T-cell (primary cell): ENCODE measurements around the gene EIF4EBP2. TPM values are rescaled to one million over a fixed set of nuclear protein-coding genes. Genes with fewer than 3 reads are reported as not detected.

ENCODE experiments used
- ATAC-seq, 4 experiments: fragments of 200-7000 bp in 3 of 4; fragments of 150-1000 bp in 1 of 4; cut with Tn5 transposase; replicated peaks in 1 of 4; 1 replicate in 3 of 4; 2 replicates in 1 of 4; pipeline ENCODE4 v1.10.0; 2021; ENCODE audit warnings: moderate library complexity in 3 of 4, mild to moderate bottlenecking in 2 of 4, moderate number of reproducible peaks in 1 of 4
- CTCF ChIA-PET, 2 donors: fragments of 300-600 bp; sonication (Branson Sonifier 250); formaldehyde crosslinking; loops; one replicate each; lab custom pipeline; 2022; ENCODE audit warnings: antibody characterized with exemption in 2 of 2; lab: Charles Lee
- POLR2A ChIA-PET, 2 donors: fragments of 300-600 bp; sonication (Branson Sonifier 250); formaldehyde crosslinking; loops; one replicate each; lab custom pipeline; 2022; ENCODE audit warnings: antibody characterized with exemption in 2 of 2; lab: Charles Lee
- DNase-seq, 35 experiments: peaks; one replicate each; pipeline versions ENCODE4 v3.0.0 to v3.0.0-alpha.2; 2013 to 2023
- H3K27ac ChIP-seq: one replicate; pipeline ENCODE4 v1.5.1; 2013; ENCODE audit warnings: low read length
- H3K27me3 ChIP-seq, 2 experiments: replicated peaks in 1 of 2; 1 replicate in 1 of 2; 2 replicates in 1 of 2; pipeline versions ENCODE4 v1.6.1 to v1.7.0; 2013; ENCODE audit warnings: low read length in 1 of 2, mixed read lengths in 1 of 2; ENCODE audit not compliant: control insufficient read depth in 2 of 2, insufficient read depth in 2 of 2; ENCODE audit errors: extremely low read depth in 1 of 2
- H3K36me3 ChIP-seq, 2 donors: 1 replicate in 1 of 2; 2 replicates in 1 of 2; pipeline versions ENCODE4 v1.6.1 to v1.7.0; 2013; ENCODE audit warnings: low read length in 1 of 2; ENCODE audit not compliant: control insufficient read depth in 2 of 2, insufficient read depth in 1 of 2; ENCODE audit errors: extremely low read depth in 1 of 2
- H3K4me1 ChIP-seq, 2 experiments: 1 replicate in 1 of 2; 2 replicates in 1 of 2; pipeline versions ENCODE4 v1.6.1 to v1.7.0; 2013; ENCODE audit warnings: low read length in 2 of 2, mixed read lengths in 1 of 2; ENCODE audit not compliant: insufficient read depth in 2 of 2, control insufficient read depth in 1 of 2; ENCODE audit errors: extremely low read depth in 1 of 2
- H3K4me3 ChIP-seq, 2 donors: 1 replicate in 1 of 2; 2 replicates in 1 of 2; pipeline versions ENCODE4 v1.5.1 to v1.7.0; 2013; ENCODE audit warnings: mild to moderate bottlenecking in 2 of 2, low read length in 1 of 2, moderate library complexity in 1 of 2; ENCODE audit not compliant: control insufficient read depth in 1 of 2; ENCODE audit errors: extremely low read depth in 1 of 2
- H3K9me3 ChIP-seq: 2 replicates; pipeline ENCODE4 v1.7.0; 2013
- H3K27ac Mint-ChIP-seq, 2 donors: one replicate each; pipeline ENCODE4 v1.8.0; 2020 to 2021; ENCODE audit warnings: mild to moderate bottlenecking in 2 of 2, mixed read lengths in 2 of 2
- H3K27me3 Mint-ChIP-seq, 2 donors: one replicate each; pipeline ENCODE4 v1.8.0; 2021 to 2022; ENCODE audit warnings: mixed read lengths in 2 of 2
- H3K36me3 Mint-ChIP-seq: one replicate; pipeline ENCODE4 v1.8.0; 2021; ENCODE audit warnings: mixed read lengths
- H3K4me1 Mint-ChIP-seq, 3 donors: one replicate each; pipeline ENCODE4 v1.8.0; 2020 to 2022; ENCODE audit warnings: mixed read lengths in 3 of 3, mild to moderate bottlenecking in 1 of 3
- H3K4me3 Mint-ChIP-seq, 3 donors: one replicate each; pipeline ENCODE4 v1.8.0; 2020 to 2022; ENCODE audit warnings: mild to moderate bottlenecking in 3 of 3, mixed read lengths in 3 of 3, moderate library complexity in 3 of 3
- H3K9me3 Mint-ChIP-seq, 3 donors: one replicate each; pipeline ENCODE4 v1.8.0; 2020 to 2022; ENCODE audit warnings: mixed read lengths in 3 of 3
- WGBS: methylation state at CpG from one replicate; pipeline ENCODE4 v1.1.5; 2013; ENCODE audit warnings: missing lambda C conversion rate; ENCODE audit not compliant: insufficient coverage; 5-methylcytosine and 5-hydroxymethylcytosine counted together
- total RNA-seq, 35 experiments: library from RNA in 6 of 35; stranded (reverse) in 6 of 35; fragments of 120-200 nt in 1 of 35; gene quantifications; one replicate each; pipeline versions ENCODE4 v1.2.1 to v1.2.4 and lab custom pipeline; 2013 to 2026

EIF4EBP2 gene
- total RNA-seq, 5 donors from 2014 or later (not counting 1 experiment from before 2014, with no cell fraction given): 39.9 to 47.7 (median 42.6) TPM

- Histone ChIP-seq H3K4me3 (no peak overlapping the region), H3K9me3 (no peaks in the 10 kb centered on the region), H3K4me1 (peaks cover 0 to 9% of the 10 kb centered on the region in 2 experiments), H3K27ac (no peak overlapping the region), H3K36me3 (no peaks in the 10 kb centered on the region), H3K27me3 (peaks cover 0 to 55% of the 10 kb centered on the region in 2 experiments)
- peak overlapping the region in 1 of 3 donors; percentile 18 for H3K4me3 Mint-ChIP-seq
- H3K27me3 Mint-ChIP-seq: peaks cover 30 to 44% of the 10 kb centered on the region in 2 donors
- H3K9me3 Mint-ChIP-seq: no peaks in the 10 kb centered on the region
- peaks cover 0 to 12% (median 4%) of the 10 kb centered on the region in 3 donors for H3K4me1 Mint-ChIP-seq
- POLR2A ChIA-PET: no interaction called here
- no peaks in the 10 kb centered on the region for H3K36me3 Mint-ChIP-seq
- CTCF ChIA-PET: no interaction called here
- no peak overlapping the region for H3K27ac Mint-ChIP-seq
- no peak for ATAC-seq
- WGBS: 83% methylated on average over 21 of the region's 29 CpGs
- no peak for DNase-seq
Measured at GRCh38 chr10:70459774-70460490, 56.0 kb downstream of the EIF4EBP2 start.

GRCh38 chr10:70461397-70462348 lies 57.7 kb downstream of the EIF4EBP2 start:
- Mint-ChIP-seq H3K9me3 (no peaks in the 10 kb centered on the region), H3K27ac (peak overlapping the region in 1 of 2 donors; percentile 43), H3K4me3 (no peak overlapping the region), H3K36me3 (no peaks in the 10 kb centered on the region), H3K27me3 (peaks cover 27 to 37% of the 10 kb centered on the region in 2 donors), H3K4me1 (peaks cover 0 to 12% (median 4%) of the 10 kb centered on the region in 3 donors)
- H3K4me3 ChIP-seq: no peak overlapping the region
- H3K36me3 ChIP-seq: no peaks in the 10 kb centered on the region
- peak; percentile 59 to 75 (median 68) for ATAC-seq
- CTCF ChIA-PET: interaction anchor here (0.7 to 1.4 kb wide), 2 partner anchors 19 to 47 kb away, joined by 3 read pairs; no protein-coding TSS in a partner anchor
- POLR2A ChIA-PET: no interaction called here
- H3K27ac ChIP-seq: no peak overlapping the region
- peaks cover 0 to 9% of the 10 kb centered on the region in 2 experiments for H3K4me1 ChIP-seq
- WGBS: 44% methylated on average over 4 of the region's 13 CpGs
- DNase-seq: peak in 18 of 35 experiments; percentile 9 to 69 (median 33)
- H3K27me3 ChIP-seq: peaks cover 0 to 43% of the 10 kb centered on the region in 2 experiments
- no peaks in the 10 kb centered on the region for H3K9me3 ChIP-seq

DNA sequence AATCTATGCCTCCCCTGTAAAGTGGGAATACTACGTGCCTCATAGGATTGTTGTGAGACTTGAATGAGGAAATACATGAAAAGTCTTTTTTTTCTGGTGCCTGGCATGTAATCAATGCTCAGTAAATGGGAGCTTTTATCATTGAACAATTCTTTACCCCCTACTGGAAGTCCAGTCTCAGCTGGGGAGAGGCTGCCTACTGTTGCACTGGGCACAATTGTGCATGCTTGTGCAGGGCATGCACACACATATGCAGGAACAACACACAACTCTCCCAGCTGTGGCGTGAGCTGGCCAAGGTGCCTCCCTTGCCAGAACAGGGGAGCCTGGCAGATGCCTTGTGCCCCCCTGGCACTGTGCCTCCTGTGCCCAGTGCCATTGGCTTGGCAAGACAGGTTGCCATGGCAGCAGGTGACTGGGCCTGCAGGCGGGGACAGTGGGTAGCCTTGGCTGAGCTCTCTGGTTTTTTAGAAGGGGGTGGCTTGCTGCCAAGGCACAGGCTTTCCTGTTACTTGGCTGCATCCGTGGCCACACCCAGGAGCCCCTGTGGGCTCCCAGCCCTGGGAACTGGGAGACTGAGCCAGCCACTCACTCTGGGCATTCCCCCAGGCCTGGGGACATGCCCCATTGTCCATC lies 58.5 kb downstream of the EIF4EBP2 start:
- CTCF ChIA-PET: no interaction called here
- H3K27ac ChIP-seq: no peak overlapping the region

DNA sequence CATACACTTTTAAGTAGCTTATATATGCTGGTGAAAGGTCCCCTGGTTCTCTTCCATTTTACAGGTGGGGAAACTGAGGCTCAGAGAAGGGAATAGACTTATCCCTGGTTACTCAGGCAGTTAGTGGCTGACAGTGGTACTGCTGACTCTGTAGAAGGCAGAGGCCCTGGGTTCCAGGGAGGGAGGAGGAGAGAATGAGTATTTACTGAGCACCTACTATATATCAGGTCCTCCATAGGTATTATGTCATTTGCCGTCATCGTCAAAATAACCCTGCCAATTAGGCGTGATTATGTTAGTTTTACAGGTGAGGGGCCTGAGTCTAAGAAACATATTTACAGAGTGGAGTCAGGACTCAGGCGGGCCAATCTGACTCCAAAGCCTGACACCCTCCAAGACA lies 61.3 kb downstream of the EIF4EBP2 start:
- ChIA-PET POLR2A (no interaction called here), CTCF (no interaction called here)
- H3K27ac Mint-ChIP-seq: no peak overlapping the region
- H3K4me3 Mint-ChIP-seq: no peak overlapping the region
- H3K27ac ChIP-seq: no peak overlapping the region
- no CpG with 5 or more reads among the region's 4 CpGs for WGBS
- ATAC-seq (no peak), DNase-seq (no peak)
- H3K9me3 ChIP-seq: no peaks in the 10 kb centered on the region
- peaks cover 8 to 9% of the 10 kb centered on the region in 2 donors for H3K27me3 Mint-ChIP-seq
- H3K27me3 ChIP-seq: peaks cover 0 to 13% of the 10 kb centered on the region in 2 experiments
- H3K4me1 ChIP-seq: no peaks in the 10 kb centered on the region
- peaks cover 0 to 5% (median 3%) of the 10 kb centered on the region in 3 donors for H3K4me1 Mint-ChIP-seq
- H3K36me3 ChIP-seq: no peaks in the 10 kb centered on the region
- H3K4me3 ChIP-seq: no peak overlapping the region
- no peaks in the 10 kb centered on the region for H3K36me3 Mint-ChIP-seq
- no peaks in the 10 kb centered on the region for H3K9me3 Mint-ChIP-seq

More for the DNA sequence above, 58.5 kb downstream of the EIF4EBP2 start:
- Histone ChIP-seq H3K27me3 (peaks cover 0 to 39% of the 10 kb centered on the region in 2 experiments), H3K9me3 (no peaks in the 10 kb centered on the region), H3K4me3 (no peak overlapping the region), H3K4me1 (peaks cover 0 to 9% of the 10 kb centered on the region in 2 experiments), H3K36me3 (no peaks in the 10 kb centered on the region)
- DNase-seq (no peak), ATAC-seq (no peak)
- H3K36me3 Mint-ChIP-seq: no peaks in the 10 kb centered on the region
- H3K27me3 Mint-ChIP-seq: peaks cover 19 to 31% of the 10 kb centered on the region in 2 donors
- no peak overlapping the region for H3K4me3 Mint-ChIP-seq
- no peaks in the 10 kb centered on the region for H3K9me3 Mint-ChIP-seq
- peaks cover 0 to 11% (median 4%) of the 10 kb centered on the region in 3 donors for H3K4me1 Mint-ChIP-seq
- WGBS: 61% methylated on average over 2 of the region's 4 CpGs
- no peak overlapping the region for H3K27ac Mint-ChIP-seq
- POLR2A ChIA-PET: no interaction called here

DNA sequence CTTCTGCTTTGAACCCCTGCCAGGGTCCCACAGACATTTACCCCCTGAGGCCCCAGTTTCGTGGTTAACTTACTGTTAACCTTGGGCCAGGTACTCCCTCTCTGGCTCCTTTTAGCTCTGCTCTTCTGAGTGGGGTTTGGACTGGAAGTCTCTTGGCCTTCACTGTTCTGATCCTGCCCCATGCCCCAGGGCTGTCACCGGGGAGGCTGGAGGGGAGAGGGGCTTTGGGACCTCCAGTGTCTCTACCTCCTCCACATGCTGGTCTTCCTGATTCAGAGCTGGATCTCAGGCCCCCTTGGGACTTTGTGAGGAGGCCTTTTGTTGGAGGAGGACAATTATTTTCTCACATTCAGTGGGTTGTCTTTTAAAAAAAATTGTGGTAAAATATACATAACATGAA lies 61.9 kb downstream of the EIF4EBP2 start:
- CTCF ChIA-PET: no interaction called here

DNA sequence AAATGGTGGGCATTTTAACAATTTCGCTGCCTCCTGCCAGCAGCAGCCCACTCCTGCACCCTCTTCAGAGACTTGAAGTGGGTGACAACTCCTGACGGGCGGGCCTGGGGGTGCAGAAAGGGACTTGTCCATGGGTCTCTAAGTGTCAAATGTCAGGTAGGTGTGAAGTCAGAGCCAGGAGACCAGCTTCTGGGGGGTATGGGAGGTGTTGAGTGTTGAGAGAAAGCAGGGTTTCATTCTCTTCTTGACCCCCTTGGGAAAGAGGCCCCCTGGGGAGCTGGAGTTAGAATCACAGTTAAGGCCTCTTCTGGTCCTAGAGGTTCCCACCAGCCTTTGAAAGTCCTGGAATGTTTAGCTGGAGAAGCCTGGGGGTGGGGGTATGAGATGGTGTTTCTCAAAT lies 63.0 kb downstream of the EIF4EBP2 start:
- Mint-ChIP-seq H3K9me3 (no peaks in the 10 kb centered on the region), H3K36me3 (no peaks in the 10 kb centered on the region), H3K27ac (no peak overlapping the region), H3K4me3 (no peak overlapping the region), H3K27me3 (no peaks in the 10 kb centered on the region), H3K4me1 (no peaks in the 10 kb centered on the region)
- WGBS: no CpG with 5 or more reads among the region's 3 CpGs
- DNase-seq: no peak
- POLR2A ChIA-PET: no interaction called here
- H3K9me3 ChIP-seq: no peaks in the 10 kb centered on the region
- no peaks in the 10 kb centered on the region for H3K36me3 ChIP-seq
- H3K4me1 ChIP-seq: no peaks in the 10 kb centered on the region
- no peak for ATAC-seq
- no peak overlapping the region for H3K4me3 ChIP-seq
- H3K27me3 ChIP-seq: peaks cover 0 to 9% of the 10 kb centered on the region in 2 experiments
- CTCF ChIA-PET: no interaction called here
- H3K27ac ChIP-seq: no peak overlapping the region

More for the DNA sequence above, 61.9 kb downstream of the EIF4EBP2 start:
- no peak overlapping the region for H3K4me3 ChIP-seq
- H3K9me3 ChIP-seq: no peaks in the 10 kb centered on the region
- H3K36me3 ChIP-seq: no peaks in the 10 kb centered on the region
- Mint-ChIP-seq H3K9me3 (no peaks in the 10 kb centered on the region), H3K27ac (no peak overlapping the region), H3K4me3 (no peak overlapping the region), H3K4me1 (peaks cover 0 to 5% (median 3%) of the 10 kb centered on the region in 3 donors), H3K36me3 (no peaks in the 10 kb centered on the region), H3K27me3 (peaks cover 4 to 5% of the 10 kb centered on the region in 2 donors)
- H3K27me3 ChIP-seq: peaks cover 0 to 9% of the 10 kb centered on the region in 2 experiments
- no peaks in the 10 kb centered on the region for H3K4me1 ChIP-seq
- 60% methylated on average over 1 of the region's 2 CpGs for WGBS
- DNase-seq (no peak), ATAC-seq (no peak)
- no peak overlapping the region for H3K27ac ChIP-seq
- POLR2A ChIA-PET: no interaction called here
